K562 (cell line): ENCODE data around the gene IRS1. TPM values are rescaled to one million over a fixed set of nuclear protein-coding genes. Genes with fewer than 3 reads are reported as not detected.

ENCODE experiments used
- BRF2 ChIP-seq: IDR thresholded peaks from 3 replicates; pipeline ENCODE4 v1.6.1; 2011; ENCODE audit warnings: borderline replicate concordance, mild to moderate bottlenecking; ENCODE audit not compliant: insufficient read length, insufficient read depth
- CREB3L1 ChIP-seq: fragments of 450-650 bp; IDR thresholded peaks from 2 replicates; pipeline ENCODE4 v1.6.1; 2014; ENCODE audit warnings: low read depth, mild to moderate bottlenecking, moderate library complexity, borderline replicate concordance
- ELF1 ChIP-seq: fragments of 200-800 bp; sonication (Bioruptor generic); IDR thresholded peaks from 2 replicates; pipeline ENCODE4 v1.6.1; 2016; ENCODE audit warnings: missing genetic modification characterization, missing compliant biosample characterization
- GTF2A2 ChIP-seq: IDR thresholded peaks from 2 replicates; pipeline ENCODE4 v1.6.1; 2016; ENCODE audit warnings: mild to moderate bottlenecking, missing genetic modification characterization, missing compliant biosample characterization
- MTF1 ChIP-seq: fragments of 250-450 bp; sonication (Bioruptor Pico); IDR thresholded peaks from 2 replicates; pipeline ENCODE4 v1.9.0; 2021; ENCODE audit warnings: moderate library complexity, mild to moderate bottlenecking, inconsistent platforms, borderline replicate concordance
- PRDM10 ChIP-seq: fragments of 450-650 bp; IDR thresholded peaks from 2 replicates; pipeline ENCODE4 v1.6.1; 2018; ENCODE audit not compliant: partially characterized antibody
- RB1 ChIP-seq: fragments of 450-650 bp; IDR thresholded peaks from 2 replicates; pipeline ENCODE4 v1.6.1; 2017; ENCODE audit warnings: low read depth, mild to moderate bottlenecking
- RBFOX2 ChIP-seq: fragments of 200-400 bp; formaldehyde crosslinking; IDR thresholded peaks from 2 replicates; pipeline ENCODE4 v1.6.1; 2017; ENCODE audit warnings: low read depth, mild to moderate bottlenecking, low read length, moderate library complexity
- RBM22 ChIP-seq: fragments of 200-400 bp; formaldehyde crosslinking; IDR thresholded peaks from 2 replicates; pipeline ENCODE4 v1.6.1; 2018; ENCODE audit warnings: low read length, low read depth; ENCODE audit not compliant: poor library complexity, severe bottlenecking
- RREB1 ChIP-seq: fragments of 250-450 bp; sonication (Bioruptor Pico); IDR thresholded peaks from 2 replicates; pipeline ENCODE4 v1.4.0; 2020
- SMAD2 ChIP-seq: fragments of 150-350 bp; IDR thresholded peaks from 2 replicates; pipeline ENCODE4 v1.6.1; 2014; ENCODE audit warnings: low read depth, mild to moderate bottlenecking, low read length
- SMAD3 ChIP-seq: fragments of 450-650 bp; formaldehyde crosslinking; conservative IDR thresholded peaks from 2 replicates; pipeline ENCODE4 v1.4.0; 2020; ENCODE audit warnings: mild to moderate bottlenecking
- SNIP1 ChIP-seq: fragments of 450-650 bp; IDR thresholded peaks from 2 replicates; pipeline ENCODE4 v1.7.1; 2017; ENCODE audit warnings: low read depth, mild to moderate bottlenecking
- TAF9B ChIP-seq: fragments of 450-650 bp; IDR thresholded peaks from 2 replicates; pipeline ENCODE4 v1.6.1; 2018; ENCODE audit warnings: mild to moderate bottlenecking; ENCODE audit not compliant: partially characterized antibody
- U2AF2 ChIP-seq: fragments of 200-400 bp; formaldehyde crosslinking; optimal IDR thresholded peaks from 2 replicates; pipeline ENCODE3; 2017; ENCODE audit warnings: low read depth, mild to moderate bottlenecking, low read length
- ZNF324 ChIP-seq: fragments of 250-450 bp; sonication (Bioruptor Pico); IDR thresholded peaks from 2 replicates; pipeline ENCODE4 v1.4.0; 2020; ENCODE audit warnings: mild to moderate bottlenecking
- polyA plus RNA-seq, 8 experiments: library from polyadenylated mRNA; depleted of rRNA in 4 of 8; stranded (reverse) in 5 of 8; unstranded in 3 of 8; fragments of >200 nt; fragmentation: Nextera tagmentation in 2 of 8; fragmentation: Illumina TruSeq in 1 of 8; extraction: Ambion mirVana in 2 of 8; extraction: Trizol in 1 of 8; gene quantifications; 2 replicates each; pipeline versions ENCODE4 v1.2.1 to v1.2.3, GENCODE V29; 2011 to 2014; ENCODE audit warnings: inconsistent platforms in 1 of 8, missing spikeins in 1 of 8
- total RNA-seq, 7 experiments: library from RNA; depleted of rRNA in 6 of 7; stranded (reverse); fragments of >200 nt in 6 of 7; fragmentation: Illumina TruSeq in 2 of 7; extraction: Trizol in 2 of 7; gene quantifications; 2 replicates each; pipeline versions ENCODE4 v1.2.1 to v1.2.3, GENCODE V29; 2011 to 2021; ENCODE audit warnings: low replicate concordance in 1 of 7

The IRS1 gene
- total and polyA plus RNA-seq, 9 of the 15 experiments (the other 6 are each of a cell fraction or from before 2014, with no cell fraction given): under 0.01 to 0.31 (median 0.08) TPM; not detected in 1

GRCh38 chr2:226791487-226792081, 8.0 kb downstream of the IRS1 start (continued):
- TF ChIP-seq PRDM10 (no peak), U2AF2 (no peak), GTF2A2 (tag) (no peak), SNIP1 (no peak), ZNF324 (CRISPR knock-in tag) (no peak), TAF9B (no peak), RBM22 (no peak), RB1 (peak; percentile 56; the same call in 1 of the 2 replicates), RREB1 (CRISPR knock-in tag) (no peak), SMAD3 (CRISPR knock-in tag) (no peak), CREB3L1 (no peak), MTF1 (CRISPR knock-in tag) (no peak), BRF2 (no peak), ELF1 (tag) (0 out of 2 replicates have a peak, but pooled peaks have one; percentile 35), RBFOX2 (peak; percentile 84), SMAD2 (no peak)
